Colonic mucosa (tissue), 4 donors: ENCODE data around the gene LRRC75A. TPM values are rescaled to one million over a fixed set of nuclear protein-coding genes. Genes with fewer than 3 reads are reported as not detected.
"Not testable (repeated sequence)": the region's sequence is repeated elsewhere in the genome, so short reads cannot be mapped to it uniquely, and the experiment has no call there.

Experiments
- DNase-seq: peaks from one replicate; pipeline ENCODE4 v3.0.0-alpha.2; 2020
- H3K27ac ChIP-seq: fragments of 200-600 bp; one replicate; pipeline ENCODE4 v1.8.0; 2021
- H3K27me3 ChIP-seq: fragments of 200-600 bp; one replicate; pipeline ENCODE4 v1.8.0; 2021
- H3K36me3 ChIP-seq: fragments of 200-600 bp; one replicate; pipeline ENCODE4 v1.8.0; 2021
- H3K4me1 ChIP-seq: fragments of 200-600 bp; one replicate; pipeline ENCODE4 v1.8.0; 2021; ENCODE audit warnings: mild to moderate bottlenecking
- H3K4me3 ChIP-seq: fragments of 200-600 bp; one replicate; pipeline ENCODE4 v1.8.0; 2021
- H3K9ac ChIP-seq, 2 donors: one replicate each; pipeline ENCODE4 v1.7.0; 2013; ENCODE audit warnings: control low read depth in 2 of 2, low read depth in 2 of 2, low read length in 2 of 2
- H3K9me3 ChIP-seq: fragments of 200-600 bp; one replicate; pipeline ENCODE4 v1.8.0; 2021
- intact Hi-C: fragments of 100-400 bp; cut with DNase I; formaldehyde crosslinking; loops from one replicate; pipeline ENCODE4 v1.14.1; 2022
- total RNA-seq, 2 donors: library from RNA; stranded (reverse); fragmentation: NEBNext Ultra II Directional in 1 of 2; extraction: Animal tissue kit (Norgen Biotek cat#: 25700) in 1 of 2; gene quantifications; one replicate each; pipeline ENCODE4 v1.2.1, GENCODE V29; 2021
- TF ChIP-seq, protein P1 (sequence below): fragments of 200-600 bp; IDR thresholded peaks from one replicate; pipeline ENCODE4 v1.8.0; 2022; ENCODE audit warnings: antibody characterized with exemption, mild to moderate bottlenecking
- donor health status: healthy.
- donor health status: DM: no; HTN: no; CAD: no.
- donor health status: DM: no; HTN: no; CAD: no.

The LRRC75A gene
- total RNA-seq, 2 donors from 2014 or later = 43.2 to 49.4 TPM

DNA sequence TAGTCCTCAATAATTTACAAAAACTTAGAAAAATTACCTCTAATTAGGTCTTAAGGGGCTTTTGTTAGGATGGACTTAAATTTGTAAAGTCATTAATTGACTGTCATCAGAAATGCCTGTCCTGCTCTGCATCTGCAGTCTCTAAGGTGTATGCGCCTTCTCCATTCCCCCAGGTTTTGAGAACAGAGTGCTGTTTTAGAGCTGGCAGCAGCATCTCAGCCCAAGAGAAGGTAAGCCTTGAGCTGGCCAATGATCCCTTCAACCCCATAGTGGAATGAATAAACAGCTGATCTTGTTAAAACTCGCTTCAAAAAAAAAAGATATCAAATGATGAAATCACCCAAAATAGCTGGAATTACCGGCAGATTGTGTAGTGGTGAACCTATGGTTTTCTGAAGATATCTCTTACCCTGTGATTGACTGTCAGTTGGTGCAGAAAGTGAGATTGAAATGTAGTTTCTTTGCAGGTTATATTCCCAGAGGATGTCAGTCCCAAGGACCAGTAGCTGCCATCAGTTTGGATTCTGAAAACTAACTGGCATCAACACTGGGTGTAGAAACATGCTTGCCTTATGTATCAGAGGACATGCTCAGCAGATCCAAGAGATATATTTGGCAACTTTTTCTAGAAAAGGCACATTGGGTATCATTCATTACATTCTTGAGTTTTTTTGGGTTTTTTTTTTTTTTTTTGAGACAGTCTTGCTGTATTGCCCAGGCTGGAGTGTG is 50.9 kb downstream of the LRRC75A start:
- no peaks in the 10 kb centered on the region for H3K27me3 ChIP-seq
- peak overlapping the region; percentile 98 for H3K4me3 ChIP-seq
- TF ChIP-seq, protein P1, sequence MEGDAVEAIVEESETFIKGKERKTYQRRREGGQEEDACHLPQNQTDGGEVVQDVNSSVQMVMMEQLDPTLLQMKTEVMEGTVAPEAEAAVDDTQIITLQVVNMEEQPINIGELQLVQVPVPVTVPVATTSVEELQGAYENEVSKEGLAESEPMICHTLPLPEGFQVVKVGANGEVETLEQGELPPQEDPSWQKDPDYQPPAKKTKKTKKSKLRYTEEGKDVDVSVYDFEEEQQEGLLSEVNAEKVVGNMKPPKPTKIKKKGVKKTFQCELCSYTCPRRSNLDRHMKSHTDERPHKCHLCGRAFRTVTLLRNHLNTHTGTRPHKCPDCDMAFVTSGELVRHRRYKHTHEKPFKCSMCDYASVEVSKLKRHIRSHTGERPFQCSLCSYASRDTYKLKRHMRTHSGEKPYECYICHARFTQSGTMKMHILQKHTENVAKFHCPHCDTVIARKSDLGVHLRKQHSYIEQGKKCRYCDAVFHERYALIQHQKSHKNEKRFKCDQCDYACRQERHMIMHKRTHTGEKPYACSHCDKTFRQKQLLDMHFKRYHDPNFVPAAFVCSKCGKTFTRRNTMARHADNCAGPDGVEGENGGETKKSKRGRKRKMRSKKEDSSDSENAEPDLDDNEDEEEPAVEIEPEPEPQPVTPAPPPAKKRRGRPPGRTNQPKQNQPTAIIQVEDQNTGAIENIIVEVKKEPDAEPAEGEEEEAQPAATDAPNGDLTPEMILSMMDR = no peak
- no peaks in the 10 kb centered on the region for H3K9me3 ChIP-seq
- H3K4me1 ChIP-seq = peaks cover 10% of the 10 kb centered on the region
- H3K9ac ChIP-seq = peak overlapping the region in 1 of 2 donors; percentile 90
- intact Hi-C loops = no loop called here
- no peak for DNase-seq
- no peaks in the 10 kb centered on the region for H3K36me3 ChIP-seq
- H3K27ac ChIP-seq = no peak overlapping the region

DNA sequence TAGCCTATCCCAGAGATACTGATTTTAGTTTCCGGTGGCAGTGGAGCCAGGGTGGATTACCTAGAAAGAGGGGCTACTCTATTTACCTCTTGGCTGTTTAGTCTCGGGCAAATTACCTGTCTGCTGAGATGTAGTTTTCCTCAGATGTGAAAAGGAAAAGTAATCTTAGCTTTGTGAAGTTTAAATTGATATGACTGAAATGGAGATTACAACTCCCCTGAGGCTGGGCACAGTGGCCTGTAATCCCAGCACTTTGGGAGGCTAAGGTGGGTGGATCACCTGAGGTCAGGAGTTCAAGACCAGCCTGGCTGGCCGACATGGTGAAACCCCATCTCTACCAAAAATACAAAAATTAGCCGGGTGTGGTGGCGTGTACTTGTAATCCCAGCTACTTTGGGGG is 51.6 kb downstream of the LRRC75A start:
- H3K27me3 ChIP-seq, intact Hi-C loops, H3K4me1 ChIP-seq, H3K9me3 ChIP-seq, H3K36me3 ChIP-seq, DNase-seq: not testable (repeated sequence)
- Histone ChIP-seq H3K27ac (peak overlapping the region; percentile 95), H3K4me3 (peak overlapping the region; percentile 98), H3K9ac (peak overlapping the region; percentile 90 to 95)

DNA sequence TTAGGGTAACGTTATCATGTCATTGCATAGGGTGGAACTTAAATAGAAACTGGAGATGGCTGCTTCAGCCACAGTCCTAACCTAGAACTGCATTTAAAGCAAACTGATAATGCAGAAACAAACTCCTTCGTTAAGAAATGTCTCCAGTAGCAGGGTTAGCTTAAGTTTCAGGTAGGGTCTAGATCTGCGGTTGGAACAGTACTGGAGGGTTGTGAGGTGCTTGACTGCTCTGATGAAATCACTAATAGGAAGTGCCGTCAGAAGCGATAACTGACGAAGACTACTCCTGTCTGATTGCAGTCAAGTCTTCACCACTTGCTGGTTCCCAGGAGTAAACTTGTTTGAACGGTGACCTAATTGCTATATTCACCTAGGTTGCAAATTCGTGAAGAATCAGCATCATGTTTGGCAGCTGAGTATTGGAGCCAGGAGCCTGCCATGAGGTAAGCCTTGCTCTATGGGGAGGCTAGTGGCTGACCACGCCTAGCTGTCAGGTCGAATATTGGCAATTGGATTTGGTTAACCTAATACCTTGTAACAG is 52.1 kb downstream of the LRRC75A start:
- intact Hi-C loops = no loop called here
- Histone ChIP-seq H3K4me3 (peak overlapping the region; percentile 98), H3K27ac (peak overlapping the region; percentile 95), H3K27me3 (no peaks in the 10 kb centered on the region), H3K9ac (peak overlapping the region; percentile 90 to 95), H3K36me3 (no peaks in the 10 kb centered on the region), H3K4me1 (peaks cover 10% of the 10 kb centered on the region), H3K9me3 (no peaks in the 10 kb centered on the region)
- TF ChIP-seq, protein P1 = no peak
- no peak for DNase-seq

DNA sequence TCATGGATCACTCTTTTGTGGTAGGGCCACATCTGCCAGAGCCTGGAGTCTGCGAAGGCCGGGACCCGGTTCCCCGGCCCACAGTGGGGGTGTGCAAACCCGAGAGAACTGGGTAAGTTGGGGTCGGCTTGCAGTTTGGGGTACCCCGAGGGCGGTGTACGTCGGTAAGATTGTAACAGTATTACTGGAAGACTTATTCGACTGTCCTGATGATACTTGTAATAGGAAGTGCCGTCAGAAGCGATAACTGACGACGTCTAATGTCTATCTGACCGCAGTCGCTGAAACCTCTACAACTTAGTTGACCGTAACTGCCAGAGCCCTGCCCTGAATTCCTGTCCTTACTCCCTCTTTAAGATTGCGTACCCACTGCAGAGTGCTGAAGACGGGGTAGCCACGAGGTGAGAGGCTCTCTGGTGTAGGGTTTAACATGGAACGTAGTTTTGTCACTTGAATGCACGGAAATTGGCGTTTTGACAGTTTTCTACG is 52.6 kb downstream of the LRRC75A start:
- intact Hi-C loops = no loop called here
- no peaks in the 10 kb centered on the region for H3K9me3 ChIP-seq
- DNase-seq = peak; percentile 42
- H3K36me3 ChIP-seq = no peaks in the 10 kb centered on the region
- no peaks in the 10 kb centered on the region for H3K27me3 ChIP-seq
- H3K9ac ChIP-seq = peak overlapping the region; percentile 90 to 95
- peaks cover 10% of the 10 kb centered on the region for H3K4me1 ChIP-seq
- peak overlapping the region; percentile 95 for H3K27ac ChIP-seq
- TF ChIP-seq, protein P1 = no peak
- H3K4me3 ChIP-seq = peak overlapping the region; percentile 98

DNA sequence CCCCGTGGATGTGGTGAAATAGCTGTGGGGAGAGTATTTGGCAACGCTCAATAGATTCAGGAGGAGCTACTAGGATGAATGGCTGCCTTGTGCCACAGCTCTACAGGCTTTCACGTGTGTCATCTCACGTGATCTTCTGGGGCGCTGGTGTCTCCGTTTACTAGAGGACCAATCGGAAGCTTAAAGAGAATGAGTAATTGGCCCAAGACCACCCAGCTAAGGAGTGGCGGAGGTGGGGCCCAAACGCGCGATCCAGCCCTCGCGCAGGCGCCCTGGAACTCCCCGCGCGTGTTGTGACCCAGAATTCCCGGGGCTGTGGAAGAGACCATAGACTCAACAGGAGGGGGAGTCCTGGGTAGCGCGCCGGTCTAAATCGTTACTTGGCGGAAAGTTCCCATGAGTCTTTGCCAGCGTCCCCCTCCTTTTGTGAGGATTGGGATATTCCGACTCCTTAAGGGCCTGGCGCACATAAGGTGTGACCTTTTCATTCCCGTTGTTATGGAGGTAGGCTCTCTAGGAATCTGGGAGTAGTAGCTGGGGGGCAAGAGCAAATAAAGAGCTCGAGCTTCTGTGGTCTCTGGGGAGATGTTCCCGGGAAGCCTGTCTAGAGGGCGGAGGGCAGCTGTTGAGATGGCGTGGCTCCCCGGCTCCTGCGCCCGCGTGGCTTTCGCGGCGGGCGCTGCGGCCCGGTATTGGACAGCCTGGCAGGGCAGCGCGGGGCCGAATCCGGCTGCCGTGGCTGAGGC is 53.3 kb downstream of the LRRC75A start:
- intact Hi-C loops = no loop called here
- H3K4me3 ChIP-seq = peak overlapping the region; percentile 98
- TF ChIP-seq, protein P1 = no peak
- no peaks in the 10 kb centered on the region for H3K9me3 ChIP-seq
- no peaks in the 10 kb centered on the region for H3K36me3 ChIP-seq
- no peaks in the 10 kb centered on the region for H3K27me3 ChIP-seq
- H3K27ac ChIP-seq = peak overlapping the region; percentile 95
- DNase-seq = peak; percentile 97
- H3K4me1 ChIP-seq = peaks cover 10% of the 10 kb centered on the region
- peak overlapping the region; percentile 90 to 95 for H3K9ac ChIP-seq
